H1 (cell line): ENCODE results near the gene ENOSF1.

ENCODE experiments used
- BACH1 ChIP-seq: IDR thresholded peaks from 2 replicates; pipeline ENCODE4 v1.6.1; 2012; ENCODE audit warnings: low read length, improper control_type of control experiment
- BRCA1 ChIP-seq: IDR thresholded peaks from 2 replicates; pipeline ENCODE4 v1.6.1; 2012; ENCODE audit warnings: low read depth, low read length, improper control_type of control experiment
- CHD1 ChIP-seq: IDR thresholded peaks from 2 replicates; pipeline ENCODE4 v1.6.1; 2012; ENCODE audit warnings: low read depth, low read length, improper control_type of control experiment
- CHD7 ChIP-seq: fragments of 300-600 bp; sonication (generic); IDR thresholded peaks from 2 replicates; pipeline ENCODE4 v1.7.1; 2012; ENCODE audit warnings: low read length, moderate library complexity, mild to moderate bottlenecking, inconsistent platforms; ENCODE audit not compliant: insufficient replicate concordance
- CTCF ChIP-seq, 3 experiments: IDR thresholded peaks; 1 replicate in 2 of 3; 2 replicates in 1 of 3; pipeline versions ENCODE4 v1.5.1 to v1.6.1; 2011; ENCODE audit warnings: low read length in 3 of 3, mild to moderate bottlenecking in 3 of 3, inconsistent platforms in 2 of 3, low read depth in 1 of 3, moderate library complexity in 1 of 3; ENCODE audit not compliant: insufficient read depth in 1 of 3; ENCODE audit errors: control extremely low read depth in 1 of 3
- EP300 ChIP-seq, 2 experiments: IDR thresholded peaks; 1 replicate in 1 of 2; 2 replicates in 1 of 2; pipeline ENCODE4 v1.6.1; 2011 to 2012; ENCODE audit warnings: low read depth in 2 of 2, low read length in 2 of 2, mild to moderate bottlenecking in 2 of 2, borderline replicate concordance in 1 of 2, inconsistent platforms in 1 of 2, moderate library complexity in 1 of 2
- HDAC6 ChIP-seq: IDR thresholded peaks from one replicate; pipeline ENCODE4 v1.7.1; 2012; ENCODE audit warnings: low read depth, mild to moderate bottlenecking, inconsistent platforms, low read length, moderate library complexity
- JUND ChIP-seq: IDR thresholded peaks from 2 replicates; pipeline ENCODE4 v1.6.1; 2011; ENCODE audit warnings: mild to moderate bottlenecking, improper control_type of control experiment, low read length
- KDM5A ChIP-seq: fragments of 200-600 bp; IDR thresholded peaks from 2 replicates; pipeline ENCODE4 v1.7.1; 2012; ENCODE audit warnings: mild to moderate bottlenecking, low read length, inconsistent platforms, mixed read lengths
- MAX ChIP-seq: IDR thresholded peaks from 2 replicates; pipeline ENCODE4 v1.6.1; 2012; ENCODE audit warnings: inconsistent platforms
- NANOG ChIP-seq: IDR thresholded peaks from 2 replicates; pipeline ENCODE4 v1.6.1; 2011; ENCODE audit warnings: low read length, low read depth, mild to moderate bottlenecking, inconsistent platforms; ENCODE audit not compliant: insufficient read depth, poor library complexity, severe bottlenecking
- POLR2A ChIP-seq, 2 experiments: IDR thresholded peaks; 1 replicate in 1 of 2; 2 replicates in 1 of 2; pipeline ENCODE4 v1.6.1; 2011; ENCODE audit warnings: low read depth in 2 of 2, low read length in 2 of 2, mild to moderate bottlenecking in 2 of 2; ENCODE audit errors: control extremely low read depth in 1 of 2
- RAD21 ChIP-seq, 2 experiments: IDR thresholded peaks in 1 of 2; conservative IDR thresholded peaks in 1 of 2; 2 replicates each; pipeline ENCODE4 v1.6.1; 2011; ENCODE audit warnings: low read depth in 2 of 2, low read length in 2 of 2, improper control_type of control experiment in 1 of 2, inconsistent platforms in 1 of 2, mild to moderate bottlenecking in 1 of 2, moderate library complexity in 1 of 2

- TF ChIP-seq CTCF (IDR thresholded peaks at IDR 0.05; ENCODE audit: control extremely low read depth in 1 of 3, insufficient read depth in 1 of 3, low read depth in 1 of 3, low read length in 3 of 3): no peak
- TF ChIP-seq NANOG: no peak
- no peak for TF ChIP-seq BACH1
- no peak for TF ChIP-seq EP300 (IDR thresholded peaks at IDR 0.05; ENCODE audit: borderline replicate concordance in 1 of 2, low read depth in 2 of 2, low read length in 2 of 2)
- no peak for TF ChIP-seq KDM5A
- TF ChIP-seq CHD1: no peak
- no peak for TF ChIP-seq HDAC6
- no peak for TF ChIP-seq RAD21 (IDR thresholded peaks at IDR 0.05 in 1 of 2, conservative IDR thresholded peaks at IDR 0.05 in 1 of 2; ENCODE audit: low read depth in 2 of 2, low read length in 2 of 2)
- no peak for TF ChIP-seq BRCA1
- no peak for TF ChIP-seq POLR2A (IDR thresholded peaks at IDR 0.05; ENCODE audit: control extremely low read depth in 1 of 2, low read depth in 2 of 2, low read length in 2 of 2)
- TF ChIP-seq MAX: no peak
- TF ChIP-seq JUND: no peak
- no peak for TF ChIP-seq CHD7
Observed at GRCh38 chr18:668260-668659, 44.2 kb downstream of the ENOSF1 start.
